ENCODE results near the gene VWA5A.
"Not testable (repeated sequence)": the region's sequence is repeated elsewhere in the genome, so short reads cannot be mapped to it uniquely, and the experiment has no call there.

VWA5A gene

DNA sequence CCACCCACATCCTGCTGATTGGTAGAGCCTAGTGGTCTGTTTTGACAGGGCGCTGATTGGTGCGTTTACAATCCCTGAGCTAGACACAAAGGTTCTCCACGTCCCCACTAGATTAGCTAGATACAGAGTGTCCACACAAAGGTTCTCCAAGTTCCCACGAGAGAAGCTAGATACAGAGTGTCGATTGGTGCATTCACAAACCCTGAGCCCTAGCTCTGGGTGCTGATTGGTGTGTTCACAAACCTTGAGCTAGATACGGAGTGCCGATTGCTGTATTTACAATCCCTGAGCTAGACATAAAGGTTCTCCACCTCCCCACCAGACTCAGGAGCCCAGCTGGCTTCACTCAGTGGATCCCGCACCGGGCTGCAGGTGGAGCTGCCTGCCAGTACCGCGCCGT is 55.1 kb downstream of the VWA5A start:
- DNase-seq (ENCODE audit: low spot score), result not testable (repeated sequence)

DNA sequence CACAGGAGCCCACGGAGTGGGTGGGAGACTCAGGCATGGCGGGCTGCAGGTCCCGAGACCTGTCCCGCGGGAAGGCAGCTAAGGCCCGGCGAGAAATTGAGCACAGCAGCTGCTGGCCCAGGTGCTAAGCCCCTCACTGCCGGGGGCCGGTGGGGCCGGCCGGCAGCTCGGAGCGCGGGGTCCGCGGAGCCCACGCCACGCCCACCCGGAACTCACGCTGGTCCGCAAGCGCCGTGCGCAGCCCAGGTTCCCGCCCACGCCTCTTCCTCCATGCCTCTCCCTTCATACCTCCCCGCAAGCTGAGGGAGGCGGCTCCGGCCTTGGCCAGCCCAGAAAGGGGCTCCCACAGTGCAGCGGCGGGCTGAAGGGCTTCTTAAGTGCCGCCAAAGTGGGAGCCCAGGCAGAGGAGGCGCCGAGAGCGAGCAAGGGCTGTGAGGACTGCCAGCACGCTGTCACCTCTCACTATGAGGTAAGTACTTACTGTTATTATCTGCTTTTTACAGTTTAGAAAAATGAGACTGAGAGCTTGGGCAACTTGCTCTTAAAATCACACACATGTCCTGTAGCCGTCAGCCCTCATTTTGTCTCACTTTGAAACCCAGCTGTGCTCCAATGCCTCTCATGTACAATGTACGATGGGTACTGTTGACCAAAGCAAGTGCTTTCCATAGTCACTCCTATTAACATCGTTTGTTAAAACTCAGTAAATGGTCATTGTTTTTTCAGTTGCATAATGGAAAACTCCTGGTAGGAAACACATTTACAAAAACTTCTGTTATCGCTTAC is 55.7 kb downstream of the VWA5A start:
- no peak for DNase-seq (ENCODE audit: low spot score)

DNA sequence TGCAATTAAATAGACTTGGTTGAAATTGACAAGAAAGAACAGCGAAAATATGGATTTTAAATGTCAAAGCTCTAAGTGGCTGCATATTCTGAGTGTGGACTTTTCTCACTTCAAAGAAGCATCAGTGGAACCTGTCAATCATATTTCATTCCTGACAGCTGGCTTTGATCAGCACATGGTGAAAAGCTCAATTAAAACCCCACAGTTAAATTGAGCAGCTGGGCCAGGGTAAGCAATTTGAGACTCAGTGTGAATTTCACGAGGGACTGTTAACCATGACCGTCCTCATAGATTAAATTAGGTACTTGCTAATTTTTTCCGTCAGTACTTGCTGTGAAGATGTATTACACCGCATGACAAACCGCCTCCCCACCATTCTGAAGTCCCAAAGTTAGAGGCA is 56.9 kb downstream of the VWA5A start:
- no peak for DNase-seq (ENCODE audit: low spot score)

DNA sequence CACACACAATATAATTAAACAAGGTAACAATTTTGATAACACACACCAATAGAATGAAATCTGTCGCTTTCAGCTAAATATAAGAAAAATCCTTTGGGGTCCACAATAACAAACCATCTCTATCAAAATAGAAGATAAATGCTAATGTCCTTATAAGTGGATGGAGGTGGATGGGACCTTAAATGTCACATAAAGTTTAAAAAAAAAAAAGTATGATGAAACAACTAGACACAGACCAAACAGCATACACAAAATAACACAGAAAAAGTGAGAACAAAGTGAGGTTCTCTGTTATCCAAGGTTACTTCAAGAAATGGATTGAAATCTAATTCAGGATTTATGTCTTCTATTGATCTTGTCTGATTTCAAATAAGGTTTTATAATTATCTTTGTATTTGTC is 57.3 kb downstream of the VWA5A start:
- DNase-seq (ENCODE audit: low spot score), result no peak

DNA sequence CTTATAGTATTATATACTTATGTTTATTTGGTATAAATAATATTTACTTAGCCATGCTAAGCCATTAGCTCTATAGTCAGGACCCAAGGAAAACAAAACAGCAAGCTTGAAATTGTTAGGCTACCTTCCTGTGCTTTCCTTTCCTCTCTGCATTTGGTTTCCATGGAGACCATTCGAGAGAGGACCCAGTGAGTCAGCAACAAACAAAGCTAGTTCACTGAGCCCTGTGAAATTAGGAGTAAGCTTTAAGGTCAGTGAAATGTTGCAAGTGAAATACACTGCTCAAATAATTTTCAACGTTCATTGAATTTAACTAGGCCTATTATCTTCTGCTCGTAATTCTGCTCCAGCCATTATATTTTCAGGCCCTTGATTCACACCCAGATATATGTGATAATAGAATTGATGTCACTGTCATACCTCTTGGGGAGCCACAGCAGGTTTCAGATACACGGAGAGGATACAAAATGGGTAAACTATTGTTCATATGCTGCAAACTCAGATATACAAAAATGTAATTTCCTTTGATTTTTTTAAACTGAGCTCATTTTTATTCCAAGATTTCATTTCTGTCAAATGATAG is 58.8 kb downstream of the VWA5A start:
- no peak for DNase-seq (ENCODE audit: low spot score)

DNA sequence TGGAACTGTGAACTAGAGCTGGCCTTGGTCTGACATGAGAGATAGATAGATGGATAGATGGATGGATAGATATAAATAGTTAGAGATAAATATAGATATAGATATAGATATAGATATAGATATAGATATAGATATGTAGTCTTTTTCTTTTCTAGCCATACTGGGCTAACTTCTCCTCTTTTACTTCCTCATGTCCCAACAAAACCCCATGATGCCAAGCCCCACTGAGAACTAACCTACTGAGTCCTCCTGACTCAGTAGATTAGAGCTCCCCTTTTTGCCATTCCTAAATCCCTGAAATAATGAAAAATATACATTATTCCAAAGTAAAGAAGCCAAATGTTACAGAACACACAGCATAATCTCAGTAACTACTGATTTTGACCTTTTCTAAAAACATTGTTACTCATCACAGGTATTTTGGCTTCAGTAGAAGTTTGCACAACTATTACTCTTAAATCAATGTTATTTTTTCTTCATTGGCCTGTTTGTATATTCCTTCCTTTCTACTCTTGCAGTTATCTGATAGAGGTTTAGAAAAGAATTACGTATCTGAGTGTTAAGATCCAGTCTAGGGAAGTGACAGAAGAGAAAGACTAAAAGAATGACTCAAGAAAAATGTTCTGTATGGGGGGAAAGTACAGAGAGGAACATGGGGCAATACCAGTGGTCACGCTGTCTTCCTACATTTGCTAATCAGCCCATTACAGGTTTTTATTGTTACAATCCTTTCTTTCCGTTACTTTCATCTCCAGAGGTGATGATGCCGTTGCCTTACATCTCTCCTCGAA is 61.9 kb downstream of the VWA5A start:
- DNase-seq (ENCODE audit: low spot score), result no peak

DNA sequence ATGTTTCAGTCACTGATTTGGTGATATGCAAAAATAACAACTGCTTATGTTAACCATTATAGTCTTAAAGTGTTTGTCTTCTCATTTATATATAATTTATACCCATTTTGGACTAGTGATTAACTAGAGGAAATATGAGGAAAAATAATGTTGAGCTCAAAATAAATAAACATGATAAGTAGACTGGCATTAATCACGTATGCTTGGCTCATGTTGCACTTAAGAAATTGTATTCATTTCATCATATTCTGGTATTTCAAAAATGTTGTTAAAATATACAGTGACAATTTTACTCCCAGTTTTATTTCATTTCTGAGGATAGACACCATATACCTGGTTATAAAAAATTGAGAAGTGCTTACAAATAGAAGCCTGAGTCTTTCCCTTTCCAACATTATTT is 64.1 kb downstream of the VWA5A start:
- no peak for DNase-seq (ENCODE audit: low spot score)

DNA sequence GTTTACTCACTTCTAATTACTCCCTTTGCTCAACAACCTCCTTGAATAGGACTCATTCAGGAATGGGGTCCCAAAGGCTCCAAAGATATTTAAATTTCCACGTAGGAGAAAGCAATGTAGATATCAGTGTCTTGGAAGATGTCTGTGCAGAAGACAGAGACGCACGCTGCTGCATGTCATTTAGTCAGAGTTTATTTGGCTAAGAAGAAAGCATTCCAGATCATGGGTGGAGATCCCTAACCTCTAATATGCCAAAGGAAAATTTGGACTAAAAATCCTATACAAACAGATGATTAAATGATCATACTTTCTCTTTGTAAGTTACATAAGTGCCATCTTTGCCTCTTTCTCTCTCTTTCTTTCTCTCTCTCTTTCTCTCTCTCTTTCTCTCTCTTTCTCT is 67.8 kb downstream of the VWA5A start, which contains the start of gene OR10D3:
Gene OR10D3 (plus strand): TSS at position 278 of the 400 bp plus-strand sequence. CDS start 1,925 bp downstream, outside the sequence.
- no peak for DNase-seq (ENCODE audit: low spot score)

DNA sequence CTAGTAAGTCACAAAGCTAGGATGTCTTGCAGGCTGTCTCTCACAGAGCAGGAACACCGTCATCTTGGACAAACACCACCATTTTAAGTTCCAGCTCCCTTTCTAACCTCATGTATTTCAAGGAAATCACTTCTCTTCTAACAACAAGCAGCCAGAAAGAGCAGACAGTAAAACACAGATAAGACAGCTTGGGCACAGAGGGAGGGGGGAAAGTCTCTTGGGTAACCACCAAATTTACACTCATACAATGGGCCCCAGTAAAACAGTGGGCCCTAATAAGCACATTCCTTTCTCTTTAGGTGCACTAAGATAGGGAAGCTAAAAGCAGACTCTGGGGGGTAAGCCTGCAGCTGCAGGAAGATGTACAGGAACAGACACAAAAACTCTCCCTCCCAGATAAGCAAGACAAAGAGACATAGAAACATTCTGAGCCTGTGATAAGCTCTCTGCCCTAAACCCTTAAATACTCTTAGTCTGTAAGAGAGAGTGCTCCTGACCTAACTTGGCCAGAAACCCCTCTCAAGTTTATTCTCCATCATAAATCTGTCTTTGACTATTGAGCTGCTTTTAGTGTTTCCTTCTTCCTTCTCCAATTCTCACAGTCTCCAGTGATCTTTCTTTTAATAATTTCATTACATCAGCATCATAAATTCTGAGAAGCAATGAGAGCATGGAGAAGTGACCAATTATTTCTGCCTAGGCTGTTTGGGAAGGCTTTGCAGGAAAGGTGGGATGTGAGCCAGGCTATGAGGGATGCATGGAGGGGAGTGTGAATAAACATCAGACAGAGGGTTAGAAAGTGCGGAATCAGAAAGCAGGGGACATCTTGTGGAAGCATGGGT is 75.3 kb downstream of the VWA5A start:
- DNase-seq (ENCODE audit: low spot score), result no peak

DNA sequence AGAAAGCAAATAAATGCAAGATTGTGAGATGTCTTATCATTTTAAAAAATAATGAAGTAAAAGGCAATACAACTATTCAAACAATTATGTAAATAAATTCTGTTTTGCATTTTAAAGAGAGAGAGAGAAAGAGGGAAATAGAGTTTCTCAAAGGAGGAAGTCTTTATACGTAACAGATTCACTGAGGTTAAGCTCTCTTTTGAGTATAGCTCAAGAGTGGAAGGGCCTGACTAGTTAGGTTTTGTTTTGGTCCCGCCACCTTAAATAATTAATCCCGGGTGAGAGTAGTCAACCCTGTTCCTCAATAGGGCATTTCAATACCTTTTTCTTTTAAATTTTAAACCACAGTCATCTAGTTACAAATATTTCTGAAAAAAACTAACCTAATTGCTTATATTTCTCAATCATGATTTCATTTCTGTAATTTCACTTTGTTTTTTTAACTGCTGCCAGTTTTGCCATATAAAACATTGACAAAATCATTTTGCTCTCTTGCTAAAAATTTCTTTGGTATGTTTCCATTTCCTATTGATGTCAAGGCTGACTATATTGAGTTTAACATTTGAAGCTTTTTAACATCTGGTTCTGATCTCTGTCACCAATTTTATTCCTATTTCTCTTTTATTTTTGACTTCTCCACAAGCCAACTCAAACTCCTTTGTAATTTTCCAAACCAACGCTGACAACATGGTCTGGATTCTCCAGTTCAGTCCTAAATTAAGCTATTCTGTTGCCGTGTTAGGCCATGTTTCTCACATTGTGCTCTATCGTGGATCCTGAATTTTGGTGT is 78.2 kb downstream of the VWA5A start:
- no peak for DNase-seq (ENCODE audit: low spot score)

DNA sequence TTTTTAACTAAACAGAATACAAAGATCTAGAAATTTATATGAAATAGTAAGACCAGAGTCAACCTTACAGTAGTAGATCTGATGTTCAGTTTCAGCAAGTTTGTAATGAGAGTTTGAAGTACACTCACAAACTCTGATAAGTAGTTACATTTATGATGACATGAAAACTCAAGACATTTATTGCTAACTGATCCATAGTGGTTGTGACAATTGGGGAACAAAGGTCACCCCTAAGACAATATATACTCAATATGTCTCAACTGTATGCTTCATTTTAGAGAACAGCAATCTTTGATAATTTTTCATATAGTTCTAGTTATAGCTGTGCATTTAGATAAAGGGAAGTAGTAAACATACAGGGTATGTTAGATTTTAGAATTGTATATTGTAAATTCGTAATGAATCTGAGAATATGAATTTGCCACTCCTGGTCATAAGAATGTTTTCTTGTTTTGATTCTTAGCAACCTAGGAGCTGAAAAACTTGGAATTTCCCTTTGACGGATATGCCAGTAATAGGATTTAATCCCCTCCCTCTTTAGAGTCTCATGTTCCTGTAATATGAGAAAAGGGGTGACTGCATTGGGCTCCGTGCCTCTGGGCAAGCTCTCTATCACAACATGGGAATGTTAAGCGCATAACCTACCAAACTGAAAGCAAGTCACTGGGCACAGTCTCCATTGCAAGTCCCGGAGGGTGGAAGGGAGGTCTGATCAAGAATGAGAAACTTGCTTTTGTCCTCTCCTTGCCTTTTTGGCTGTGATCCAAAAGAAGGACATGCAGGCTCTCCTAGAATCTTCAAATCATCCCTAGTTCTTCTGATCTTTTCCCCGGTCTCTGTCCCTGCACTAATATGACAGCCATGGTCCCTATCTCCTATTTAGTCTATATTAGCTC is 79.3 kb downstream of the VWA5A start:
- DNase-seq (ENCODE audit: low spot score), result no peak

DNA sequence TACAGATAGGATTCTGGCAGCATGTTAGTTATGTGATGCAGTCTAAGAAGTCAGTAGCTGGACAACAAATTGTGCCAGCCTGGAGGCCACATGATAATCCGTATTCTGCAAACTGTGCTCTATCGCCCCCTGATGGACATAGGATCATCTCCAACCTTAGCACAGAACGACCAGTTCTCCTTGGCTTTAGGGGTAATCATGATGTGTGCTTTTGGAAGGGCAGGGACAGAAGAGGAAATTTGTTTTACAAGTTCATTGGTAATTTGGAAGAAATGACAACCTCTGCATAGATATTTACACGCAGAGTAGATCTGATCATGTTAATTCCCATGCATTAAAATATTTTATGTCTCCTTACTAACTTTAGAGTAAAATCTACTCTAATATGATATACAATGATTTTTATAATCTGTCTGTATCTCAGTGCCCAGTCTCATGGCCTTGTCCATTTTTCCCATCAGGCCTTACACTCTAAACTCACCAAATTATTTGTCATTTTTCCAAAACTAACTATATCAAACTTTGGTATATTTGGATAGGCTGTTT is 80.0 kb downstream of the VWA5A start:
- peak; percentile 52 for DNase-seq (ENCODE audit: low spot score)
